Heart left ventricle (tissue), 16 donors: ENCODE data around the gene LOXHD1. TPM values are rescaled to one million over a fixed set of nuclear protein-coding genes. Genes with fewer than 3 reads are reported as not detected.

ENCODE experiments used
- ATAC-seq, 4 donors: fragments of 200-7000 bp; cut with Tn5 transposase; one replicate each; pipeline ENCODE4 v1.9.1; 2020 to 2022; ENCODE audit warnings: moderate library complexity in 4 of 4, mild to moderate bottlenecking in 3 of 4, moderate number of reproducible peaks in 1 of 4
- DNase-seq, 5 donors: peaks; one replicate each; pipeline ENCODE4 v3.0.0-alpha.2; 2020
- H3K27ac ChIP-seq, 12 donors: fragments of 200-600 bp; sonication (generic) in 4 of 12; one replicate each; pipeline versions ENCODE4 v1.5.0 to v1.8.0; 2016 to 2022; ENCODE audit warnings: mild to moderate bottlenecking in 2 of 12
- H3K27me3 ChIP-seq, 9 donors: fragments of 200-600 bp; sonication (generic) in 2 of 9; one replicate each; pipeline versions ENCODE4 v1.5.1 to v1.8.0; 2016 to 2022; ENCODE audit warnings: mild to moderate bottlenecking in 3 of 9
- H3K36me3 ChIP-seq, 9 donors: fragments of 200-600 bp; sonication (generic) in 2 of 9; one replicate each; pipeline versions ENCODE4 v1.5.0 to v1.8.0; 2018 to 2022; ENCODE audit warnings: mild to moderate bottlenecking in 2 of 9
- H3K4me1 ChIP-seq, 12 donors: fragments of 200-600 bp; sonication (generic) in 4 of 12; one replicate each; pipeline versions ENCODE4 v1.5.0 to v1.8.0; 2016 to 2022; ENCODE audit warnings: mild to moderate bottlenecking in 3 of 12
- H3K4me3 ChIP-seq, 12 donors: fragments of 200-600 bp; sonication (generic) in 4 of 12; one replicate each; pipeline versions ENCODE4 v1.5.0 to v1.8.0; 2017 to 2022; ENCODE audit warnings: mild to moderate bottlenecking in 9 of 12, moderate library complexity in 4 of 12
- H3K9me3 ChIP-seq, 12 donors: fragments of 200-600 bp; sonication (generic) in 4 of 12; one replicate each; pipeline versions ENCODE4 v1.5.0 to v1.8.0; 2016 to 2022; ENCODE audit warnings: mild to moderate bottlenecking in 1 of 12
- CTCF ChIP-seq, 12 donors: fragments of 200-600 bp; sonication (generic) in 4 of 12; IDR thresholded peaks; one replicate each; pipeline versions ENCODE4 v1.5.0 to v1.8.0; 2018 to 2022; ENCODE audit warnings: antibody characterized with exemption in 12 of 12, mild to moderate bottlenecking in 5 of 12
- POLR2A ChIP-seq, 2 donors: fragments of 450-650 bp; IDR thresholded peaks; one replicate each; pipeline ENCODE4 v1.6.1; 2017; ENCODE audit warnings: antibody characterized with exemption in 2 of 2, mild to moderate bottlenecking in 2 of 2, moderate library complexity in 2 of 2
- WGBS, 4 donors: extraction: QIAGEN DNeasy Blood & Tissue Kit in 2 of 4; methylation state at CpG; one replicate each; pipeline versions ENCODE4 v1.1.5 to v1.1.7; 2013 to 2018; 5-methylcytosine and 5-hydroxymethylcytosine counted together
- intact Hi-C, 10 donors: fragments of 100-400 bp; cut with DNase I; formaldehyde crosslinking; loops; one replicate each; pipeline versions ENCODE4 v1.11.1 to v1.14.2; 2022
- polyA plus RNA-seq, 2 donors: library from polyadenylated mRNA; stranded (reverse); fragments of 200-250 nt; gene quantifications; one replicate each; pipeline ENCODE4 v1.2.3, GENCODE V29; 2013
- total RNA-seq, 9 donors: library from RNA; depleted of rRNA in 2 of 9; stranded (reverse); fragments of >200 nt in 2 of 9; fragmentation: NEBNext Ultra II Directional in 3 of 9; extraction: Animal tissue kit (Norgen Biotek cat#: 25700) in 3 of 9; gene quantifications; one replicate each; pipeline versions ENCODE4 v1.1.0 to v1.2.4, GENCODE V29; 2016 to 2023
- donor health status: ischemic (EF 13 %, LVEDD 7.1; RV severe dilation, severe dysfunction).
- donor health status: healthy with polysubstance abuse.
- donor health status: DM: no; HTN: yes; CAD: no.
- donor health status: DM: no; HTN: no; CAD: no.
- donor health status: ischemic (EF 25% LVEDD 6.9; RV normal size, moderate dysfunction).
- donor health status: ischemic (EF 25% LVEDD 5.7; RV mildly dilated, moderate dysfunction).
- donor health status: healthy.
- donor health status: DM: yes; HTN: yes; CAD: no.
- donor health status: ischemic (EF 35%, LVEDD 5.7; RV mildly dilated, moderate dysfunction).
- donor health status: nonischemic (EF 11% LVEDD 7.7; RV severe dilation, severe dysfunction).
- donor health status: DM: yes; HTN: yes; CAD: no.
- donor health status: PGD.
- donor health status: ischemic (EF 29% LVEDD 5.4; RV normal size, mild dysfunction).
- donor health status: nonischemic (EF 23%, LVEDD 6.1; RV moderate dilation, normal function).

LOXHD1 gene
- total and polyA plus RNA-seq, 11 donors: 0.19 to 1.9 (median 0.54) TPM

DNA sequence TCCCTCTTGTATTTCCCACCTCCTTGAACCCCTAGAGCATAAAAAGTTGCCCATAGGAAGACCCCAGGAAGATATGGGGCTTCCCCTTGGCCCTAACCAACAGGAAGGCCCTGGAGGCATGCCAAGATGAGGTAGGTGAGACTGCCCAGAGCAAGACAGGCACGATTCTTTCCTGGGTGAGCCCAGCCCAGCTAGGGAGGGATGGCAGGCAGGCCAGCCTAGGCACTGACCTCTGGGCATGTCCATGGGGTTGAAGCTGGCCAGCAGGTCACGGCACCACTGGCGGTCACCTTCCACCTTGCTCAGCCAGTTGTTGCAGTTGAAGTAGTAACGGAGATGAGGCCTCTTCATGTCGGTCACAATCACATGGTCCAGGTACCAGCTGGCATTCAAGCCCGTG is 17.6 kb downstream of the LOXHD1 start:
- 89 to 97% (median 90%) methylated on average over 3 to 6 of the region's 6 CpGs for WGBS, 4 donors
- Histone ChIP-seq H3K36me3 (no peaks in the 10 kb centered on the region), H3K4me3 (no peak overlapping the region), H3K9me3 (no peaks in the 10 kb centered on the region), H3K27me3 (no peaks in the 10 kb centered on the region), H3K27ac (no peak overlapping the region), H3K4me1 (no peaks in the 10 kb centered on the region)
- ATAC-seq (no peak), DNase-seq (no peak)
- intact Hi-C loops: no loop called here
- no peak for TF ChIP-seq POLR2A (IDR thresholded peaks at IDR 0.05)
- no peak for TF ChIP-seq CTCF (IDR thresholded peaks at IDR 0.05)

- no peak overlapping the region for H3K4me3 ChIP-seq
These were observed 20.9 kb downstream of the LOXHD1 start for GRCh38 chr18:46636040-46636630.

GRCh38 chr18:46632401-46633071 is 24.5 kb downstream of the LOXHD1 start:
- no peak for ATAC-seq
- Histone ChIP-seq H3K4me1 (no peaks in the 10 kb centered on the region), H3K27me3 (peaks cover 0 to 6% (median 0%) of the 10 kb centered on the region in 9 donors), H3K9me3 (peaks cover 0 to 7% (median 0%) of the 10 kb centered on the region in 12 donors), H3K4me3 (no peak overlapping the region), H3K36me3 (no peaks in the 10 kb centered on the region), H3K27ac (no peak overlapping the region)
- DNase-seq: no peak
- TF ChIP-seq CTCF (IDR thresholded peaks at IDR 0.05): no peak
- TF ChIP-seq POLR2A (IDR thresholded peaks at IDR 0.05): no peak
- 74 to 81% (median 75%) methylated on average over 8 of the region's 8 CpGs for WGBS, 4 donors
- intact Hi-C loops: no loop called here

More at GRCh38 chr18:46636040-46636630, 20.9 kb downstream of the LOXHD1 start:
- Histone ChIP-seq H3K36me3 (no peaks in the 10 kb centered on the region), H3K9me3 (peaks cover 0 to 7% (median 0%) of the 10 kb centered on the region in 12 donors), H3K27me3 (no peaks in the 10 kb centered on the region), H3K27ac (no peak overlapping the region), H3K4me1 (no peaks in the 10 kb centered on the region)
- intact Hi-C loops: no loop called here
- ATAC-seq (no peak), DNase-seq (no peak)
- TF ChIP-seq CTCF (IDR thresholded peaks at IDR 0.05) (no peak), POLR2A (IDR thresholded peaks at IDR 0.05) (no peak)
- WGBS, 4 donors: 81 to 85% (median 85%) methylated on average over 7 of the region's 7 CpGs

DNA sequence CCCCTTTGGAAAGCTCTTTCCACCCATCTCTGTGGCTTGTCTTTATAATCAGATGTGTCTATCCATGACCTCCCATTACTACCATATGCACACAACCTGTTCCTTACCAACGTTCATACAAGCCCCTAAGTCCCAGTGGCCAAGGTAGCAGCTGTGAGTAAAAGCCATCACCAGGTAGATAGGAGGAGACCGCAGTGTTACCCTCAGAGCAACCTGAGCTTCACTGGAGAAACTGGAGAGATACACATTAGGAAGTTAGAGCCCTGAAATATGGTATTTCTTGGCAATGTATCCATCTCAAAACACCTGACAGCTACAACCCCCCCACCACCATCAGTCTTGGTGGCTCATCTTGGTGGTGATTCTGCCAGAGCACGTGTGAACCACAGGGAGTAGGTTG is 26.0 kb downstream of the LOXHD1 start:
- WGBS, 4 donors: 71 to 86% (median 80%) methylated on average over 3 of the region's 3 CpGs
- H3K27me3 ChIP-seq: peaks cover 0 to 13% (median 0%) of the 10 kb centered on the region in 9 donors
- H3K27ac ChIP-seq: no peak overlapping the region
- ATAC-seq (no peak), DNase-seq (no peak)
- H3K9me3 ChIP-seq: peaks cover 0 to 7% (median 0%) of the 10 kb centered on the region in 12 donors
- no peaks in the 10 kb centered on the region for H3K4me1 ChIP-seq
- TF ChIP-seq CTCF (IDR thresholded peaks at IDR 0.05) (no peak), POLR2A (IDR thresholded peaks at IDR 0.05) (no peak)
- no peak overlapping the region for H3K4me3 ChIP-seq
- intact Hi-C loops: no loop called here
- H3K36me3 ChIP-seq: no peaks in the 10 kb centered on the region
